IPS-18a (cell line): ENCODE measurements around the gene SPRR2G.
"Not testable (repeated sequence)": the region's sequence is repeated elsewhere in the genome, so short reads cannot be mapped to it uniquely, and the experiment has no call there.

ENCODE experiments used
- H3K27ac ChIP-seq: one replicate; pipeline ENCODE4 v1.5.1; 2013; ENCODE audit warnings: low read length
- H3K27me3 ChIP-seq: one replicate; pipeline ENCODE4 v1.6.1; 2013; ENCODE audit warnings: mild to moderate bottlenecking, low read length; ENCODE audit not compliant: control insufficient read depth, insufficient read depth
- H3K36me3 ChIP-seq: one replicate; pipeline ENCODE4 v1.6.1; 2013; ENCODE audit warnings: low read depth, low read length; ENCODE audit not compliant: control insufficient read depth
- H3K4me1 ChIP-seq: one replicate; pipeline ENCODE4 v1.6.1; 2013; ENCODE audit warnings: low read depth, low read length; ENCODE audit not compliant: control insufficient read depth
- H3K4me3 ChIP-seq: one replicate; pipeline ENCODE4 v1.5.1; 2013; ENCODE audit warnings: low read length
- H3K9ac ChIP-seq: one replicate; pipeline ENCODE4 v1.6.1; 2013; ENCODE audit warnings: mild to moderate bottlenecking, low read length, moderate library complexity
- H3K9me3 ChIP-seq: one replicate; pipeline ENCODE4 v1.6.1; 2013; ENCODE audit warnings: low read depth, low read length; ENCODE audit not compliant: control insufficient read depth

Gene SPRR2G

DNA sequence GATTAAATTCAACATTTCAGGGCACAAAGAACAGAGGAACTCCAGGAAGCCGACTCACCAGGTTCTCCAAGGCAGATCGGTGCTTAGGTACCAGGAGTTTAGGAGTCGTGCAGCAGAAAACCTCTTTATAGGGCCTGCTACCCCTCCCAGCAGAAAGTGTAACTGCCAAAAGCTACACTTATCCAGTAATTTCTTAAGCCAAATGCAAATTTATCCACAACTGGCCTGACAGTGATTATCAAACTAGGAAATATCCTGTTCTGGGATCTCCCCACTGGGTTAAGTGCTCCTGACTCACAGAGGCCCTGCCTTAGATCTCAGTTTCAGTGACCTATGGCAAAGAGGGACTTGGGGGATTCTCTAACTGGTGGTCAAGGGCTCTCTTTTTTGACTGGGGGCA lies 37.3 kb downstream of the SPRR2G start, which contains the start of gene SPRR2F:
Gene SPRR2F, minus strand, starts transcription at position 101 of the 400 bp plus-strand sequence. CDS start 783 bp downstream, outside the sequence.
- Histone ChIP-seq H3K27ac (no peak within 1 kb of the TSS), H3K27me3 (no peaks in the 10 kb centered on the region), H3K4me3 (no peak within 1 kb of the TSS), H3K4me1 (no peaks in the 10 kb centered on the region), H3K9ac (no peak within 1 kb of the TSS), H3K9me3 (no peaks in the 10 kb centered on the region), H3K36me3 (no peaks in the 10 kb centered on the region)

DNA sequence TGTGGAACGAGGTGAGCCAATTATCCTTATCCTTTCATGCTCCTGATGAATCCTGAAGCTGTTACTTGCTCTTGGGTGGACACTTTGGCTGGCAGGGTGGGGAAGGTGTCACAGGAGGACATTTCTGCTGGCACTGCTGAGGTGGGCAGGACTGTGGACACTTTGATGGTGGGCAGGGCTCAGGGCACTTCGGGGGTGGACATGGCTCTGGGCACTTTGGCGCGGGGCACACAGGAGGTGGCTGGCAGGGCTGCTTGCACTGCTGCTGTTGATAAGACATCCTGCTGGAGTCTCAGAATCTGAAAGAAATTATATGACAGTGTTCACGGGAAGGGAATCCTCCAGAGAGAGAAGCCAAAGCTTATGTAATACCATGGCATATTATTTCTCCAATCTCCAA lies 38.2 kb downstream of the SPRR2G start:
- H3K27ac ChIP-seq, H3K4me3 ChIP-seq, H3K27me3 ChIP-seq, H3K9ac ChIP-seq, H3K4me1 ChIP-seq, H3K36me3 ChIP-seq, H3K9me3 ChIP-seq: not testable (repeated sequence)

DNA sequence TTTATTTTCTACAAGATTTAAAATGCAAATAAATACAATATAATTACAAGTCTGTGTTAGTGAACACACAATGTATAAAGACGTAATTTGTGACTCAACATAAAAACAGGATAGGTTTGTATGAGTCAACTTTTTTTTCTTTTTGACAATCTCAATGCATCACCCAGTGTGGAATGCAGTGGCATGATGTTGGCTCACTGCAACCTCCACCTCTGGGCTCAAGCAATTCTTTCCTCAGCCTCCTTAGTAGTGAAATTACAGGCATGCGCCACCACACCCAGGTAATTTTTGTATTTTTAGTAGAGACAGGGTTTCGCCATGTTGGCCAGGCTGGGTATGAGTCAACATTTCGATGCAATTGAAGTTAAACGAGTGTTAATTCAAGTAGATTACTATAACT lies 50.4 kb downstream of the SPRR2G start:
- H3K36me3 ChIP-seq, result no peaks in the 10 kb centered on the region
- H3K4me1 ChIP-seq, result no peaks in the 10 kb centered on the region
- H3K9me3 ChIP-seq, result no peaks in the 10 kb centered on the region
- H3K27ac ChIP-seq, result no peak overlapping the region
- H3K4me3 ChIP-seq, result no peak overlapping the region
- no peaks in the 10 kb centered on the region for H3K27me3 ChIP-seq
- H3K9ac ChIP-seq, result no peak overlapping the region
